ENCODE measurements around the gene GUCY1B1. TPM values are rescaled to one million over a fixed set of nuclear protein-coding genes. Genes with fewer than 3 reads are reported as not detected.
A peak's percentile ranks its signal among the peaks of the same experiment; 100 is the strongest.

Gene GUCY1B1
- total RNA-seq: 10 to 100 TPM; 24.8 to 37.4 (median 30.9) TPM

- peak within 1 kb of the TSS; percentile 68 to 87 for H3K4me3 ChIP-seq
- peak; percentile 95 for DNase-seq
- no peaks in the 10 kb centered on the region for H3K27me3 ChIP-seq
- intact Hi-C loops (cut with DNase I; ENCODE audit: low total_unique reads): no loop called here
- peak within 1 kb of the TSS; percentile 94 to 95 for H3K27ac ChIP-seq
- no peaks in the 10 kb centered on the region for H3K4me1 ChIP-seq
- H3K36me3 ChIP-seq: peaks cover 0 to 3% of the 10 kb centered on the region in 2 donors
- peak; percentile 59 to 62 for TF ChIP-seq POLR2A (IDR thresholded peaks at IDR 0.05)
- peak; percentile 24 to 63 (median 59) for TF ChIP-seq CTCF (IDR thresholded peaks at IDR 0.05)
- no peaks in the 10 kb centered on the region for H3K9me3 ChIP-seq
These were observed at the start of gene GUCY1B1 for GRCh38 chr4:155758481-155759371. TSS of gene GUCY1B1 (plus strand) at chr4:155759021. CDS start at chr4:155759141, 120 bp downstream.

GRCh38 chr4:155709918-155710317 lies 48.9 kb upstream of the GUCY1B1 start:
- Histone ChIP-seq H3K27me3 (no peaks in the 10 kb centered on the region), H3K4me1 (no peaks in the 10 kb centered on the region), H3K4me3 (no peak overlapping the region), H3K9me3 (no peaks in the 10 kb centered on the region), H3K36me3 (no peaks in the 10 kb centered on the region), H3K27ac (no peak overlapping the region)
- intact Hi-C loops (cut with DNase I; ENCODE audit: low total_unique reads): no loop called here
- DNase-seq: no peak
- TF ChIP-seq POLR2A (IDR thresholded peaks at IDR 0.05) (no peak), CTCF (IDR thresholded peaks at IDR 0.05) (no peak)

GRCh38 chr4:155711556-155711955 lies 47.3 kb upstream of the GUCY1B1 start:
- no peaks in the 10 kb centered on the region for H3K9me3 ChIP-seq
- no peaks in the 10 kb centered on the region for H3K36me3 ChIP-seq
- H3K27me3 ChIP-seq: no peaks in the 10 kb centered on the region
- no peak for DNase-seq
- no peaks in the 10 kb centered on the region for H3K4me1 ChIP-seq
- no peak overlapping the region for H3K27ac ChIP-seq
- TF ChIP-seq POLR2A (IDR thresholded peaks at IDR 0.05) (no peak), CTCF (IDR thresholded peaks at IDR 0.05) (no peak)
- no peak overlapping the region for H3K4me3 ChIP-seq
- intact Hi-C loops (cut with DNase I; ENCODE audit: low total_unique reads): no loop called here

GRCh38 chr4:155712846-155713245 lies 46.0 kb upstream of the GUCY1B1 start:
- no peak for TF ChIP-seq POLR2A (IDR thresholded peaks at IDR 0.05)
- no peak for TF ChIP-seq CTCF (IDR thresholded peaks at IDR 0.05)
- no peaks in the 10 kb centered on the region for H3K36me3 ChIP-seq
- no peaks in the 10 kb centered on the region for H3K4me1 ChIP-seq
- no peaks in the 10 kb centered on the region for H3K9me3 ChIP-seq
- intact Hi-C loops (cut with DNase I; ENCODE audit: low total_unique reads): no loop called here
- no peak overlapping the region for H3K4me3 ChIP-seq
- no peak for DNase-seq
- H3K27ac ChIP-seq: no peak overlapping the region
- no peaks in the 10 kb centered on the region for H3K27me3 ChIP-seq

GRCh38 chr4:155713911-155714310 lies 44.9 kb upstream of the GUCY1B1 start:
- Histone ChIP-seq H3K27me3 (no peaks in the 10 kb centered on the region), H3K36me3 (no peaks in the 10 kb centered on the region), H3K9me3 (no peaks in the 10 kb centered on the region), H3K4me3 (no peak overlapping the region), H3K4me1 (no peaks in the 10 kb centered on the region), H3K27ac (no peak overlapping the region)
- intact Hi-C loops (cut with DNase I; ENCODE audit: low total_unique reads): no loop called here
- TF ChIP-seq POLR2A (IDR thresholded peaks at IDR 0.05): no peak
- DNase-seq: no peak

Data from uterus (tissue), 4 donors.